Heart left ventricle (tissue), 16 donors: Measurements from ENCODE around the gene BRS3. TPM values are rescaled to one million over a fixed set of nuclear protein-coding genes. Genes with fewer than 3 reads are reported as not detected.

ENCODE experiments used
- ATAC-seq, 4 donors: fragments of 200-7000 bp; cut with Tn5 transposase; one replicate each; pipeline ENCODE4 v1.9.1; 2020 to 2022; ENCODE audit warnings: moderate library complexity in 4 of 4, mild to moderate bottlenecking in 3 of 4, moderate number of reproducible peaks in 1 of 4
- DNase-seq, 5 donors: peaks; one replicate each; pipeline ENCODE4 v3.0.0-alpha.2; 2020
- H3K27ac ChIP-seq, 12 donors: fragments of 200-600 bp; sonication (generic) in 4 of 12; one replicate each; pipeline versions ENCODE4 v1.5.0 to v1.8.0; 2016 to 2022; ENCODE audit warnings: mild to moderate bottlenecking in 2 of 12
- H3K27me3 ChIP-seq, 9 donors: fragments of 200-600 bp; sonication (generic) in 2 of 9; one replicate each; pipeline versions ENCODE4 v1.5.1 to v1.8.0; 2016 to 2022; ENCODE audit warnings: mild to moderate bottlenecking in 3 of 9
- H3K36me3 ChIP-seq, 9 donors: fragments of 200-600 bp; sonication (generic) in 2 of 9; one replicate each; pipeline versions ENCODE4 v1.5.0 to v1.8.0; 2018 to 2022; ENCODE audit warnings: mild to moderate bottlenecking in 2 of 9
- H3K4me1 ChIP-seq, 12 donors: fragments of 200-600 bp; sonication (generic) in 4 of 12; one replicate each; pipeline versions ENCODE4 v1.5.0 to v1.8.0; 2016 to 2022; ENCODE audit warnings: mild to moderate bottlenecking in 3 of 12
- H3K4me3 ChIP-seq, 12 donors: fragments of 200-600 bp; sonication (generic) in 4 of 12; one replicate each; pipeline versions ENCODE4 v1.5.0 to v1.8.0; 2017 to 2022; ENCODE audit warnings: mild to moderate bottlenecking in 9 of 12, moderate library complexity in 4 of 12
- H3K9me3 ChIP-seq, 12 donors: fragments of 200-600 bp; sonication (generic) in 4 of 12; one replicate each; pipeline versions ENCODE4 v1.5.0 to v1.8.0; 2016 to 2022; ENCODE audit warnings: mild to moderate bottlenecking in 1 of 12
- POLR2A ChIP-seq, 2 donors: fragments of 450-650 bp; IDR thresholded peaks; one replicate each; pipeline ENCODE4 v1.6.1; 2017; ENCODE audit warnings: antibody characterized with exemption in 2 of 2, mild to moderate bottlenecking in 2 of 2, moderate library complexity in 2 of 2
- WGBS, 4 donors: extraction: QIAGEN DNeasy Blood & Tissue Kit in 2 of 4; methylation state at CpG; one replicate each; pipeline versions ENCODE4 v1.1.5 to v1.1.7; 2013 to 2018; 5-methylcytosine and 5-hydroxymethylcytosine counted together
- intact Hi-C, 10 donors: fragments of 100-400 bp; cut with DNase I; formaldehyde crosslinking; loops; one replicate each; pipeline versions ENCODE4 v1.11.1 to v1.14.2; 2022
- polyA plus RNA-seq, 2 donors: library from polyadenylated mRNA; stranded (reverse); fragments of 200-250 nt; gene quantifications; one replicate each; pipeline ENCODE4 v1.2.3, GENCODE V29; 2013
- total RNA-seq, 9 donors: library from RNA; depleted of rRNA in 2 of 9; stranded (reverse); fragments of >200 nt in 2 of 9; fragmentation: NEBNext Ultra II Directional in 3 of 9; extraction: Animal tissue kit (Norgen Biotek cat#: 25700) in 3 of 9; gene quantifications; one replicate each; pipeline versions ENCODE4 v1.1.0 to v1.2.4, GENCODE V29; 2016 to 2023
- TF ChIP-seq, protein P1 (sequence below), 12 donors: fragments of 200-600 bp; sonication (generic) in 4 of 12; IDR thresholded peaks; one replicate each; pipeline versions ENCODE4 v1.5.0 to v1.8.0; 2018 to 2022; ENCODE audit warnings: antibody characterized with exemption in 12 of 12, mild to moderate bottlenecking in 5 of 12
- donor health status: ischemic (EF 13 %, LVEDD 7.1; RV severe dilation, severe dysfunction).
- donor health status: healthy with polysubstance abuse.
- donor health status: DM: no; HTN: yes; CAD: no.
- donor health status: DM: no; HTN: no; CAD: no.
- donor health status: ischemic (EF 25% LVEDD 6.9; RV normal size, moderate dysfunction).
- donor health status: ischemic (EF 25% LVEDD 5.7; RV mildly dilated, moderate dysfunction).
- donor health status: healthy.
- donor health status: DM: yes; HTN: yes; CAD: no.
- donor health status: ischemic (EF 35%, LVEDD 5.7; RV mildly dilated, moderate dysfunction).
- donor health status: nonischemic (EF 11% LVEDD 7.7; RV severe dilation, severe dysfunction).
- donor health status: DM: yes; HTN: yes; CAD: no.
- donor health status: PGD.
- donor health status: ischemic (EF 29% LVEDD 5.4; RV normal size, mild dysfunction).
- donor health status: nonischemic (EF 23%, LVEDD 6.1; RV moderate dilation, normal function).

The BRS3 gene
- total and polyA plus RNA-seq, 11 donors = not detected

GRCh38 chrX:136476501-136476900 lies 11.2 kb upstream of the BRS3 start:
- ATAC-seq (no peak), DNase-seq (no peak)
- TF ChIP-seq, protein P1, sequence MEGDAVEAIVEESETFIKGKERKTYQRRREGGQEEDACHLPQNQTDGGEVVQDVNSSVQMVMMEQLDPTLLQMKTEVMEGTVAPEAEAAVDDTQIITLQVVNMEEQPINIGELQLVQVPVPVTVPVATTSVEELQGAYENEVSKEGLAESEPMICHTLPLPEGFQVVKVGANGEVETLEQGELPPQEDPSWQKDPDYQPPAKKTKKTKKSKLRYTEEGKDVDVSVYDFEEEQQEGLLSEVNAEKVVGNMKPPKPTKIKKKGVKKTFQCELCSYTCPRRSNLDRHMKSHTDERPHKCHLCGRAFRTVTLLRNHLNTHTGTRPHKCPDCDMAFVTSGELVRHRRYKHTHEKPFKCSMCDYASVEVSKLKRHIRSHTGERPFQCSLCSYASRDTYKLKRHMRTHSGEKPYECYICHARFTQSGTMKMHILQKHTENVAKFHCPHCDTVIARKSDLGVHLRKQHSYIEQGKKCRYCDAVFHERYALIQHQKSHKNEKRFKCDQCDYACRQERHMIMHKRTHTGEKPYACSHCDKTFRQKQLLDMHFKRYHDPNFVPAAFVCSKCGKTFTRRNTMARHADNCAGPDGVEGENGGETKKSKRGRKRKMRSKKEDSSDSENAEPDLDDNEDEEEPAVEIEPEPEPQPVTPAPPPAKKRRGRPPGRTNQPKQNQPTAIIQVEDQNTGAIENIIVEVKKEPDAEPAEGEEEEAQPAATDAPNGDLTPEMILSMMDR (IDR thresholded peaks at IDR 0.05) = no peak
- no peak for TF ChIP-seq POLR2A (IDR thresholded peaks at IDR 0.05)
- peaks cover 0 to 5% (median 0%) of the 10 kb centered on the region in 12 donors for H3K4me1 ChIP-seq
- WGBS, 4 donors = 80 to 94% (median 87%) methylated on average over 2 of the region's 2 CpGs
- H3K27me3 ChIP-seq = peaks cover 0 to 5% (median 0%) of the 10 kb centered on the region in 9 donors
- no peak overlapping the region for H3K27ac ChIP-seq
- intact Hi-C loops = no loop called here
- no peak overlapping the region for H3K4me3 ChIP-seq
- H3K9me3 ChIP-seq = no peaks in the 10 kb centered on the region
- H3K36me3 ChIP-seq = no peaks in the 10 kb centered on the region

DNA sequence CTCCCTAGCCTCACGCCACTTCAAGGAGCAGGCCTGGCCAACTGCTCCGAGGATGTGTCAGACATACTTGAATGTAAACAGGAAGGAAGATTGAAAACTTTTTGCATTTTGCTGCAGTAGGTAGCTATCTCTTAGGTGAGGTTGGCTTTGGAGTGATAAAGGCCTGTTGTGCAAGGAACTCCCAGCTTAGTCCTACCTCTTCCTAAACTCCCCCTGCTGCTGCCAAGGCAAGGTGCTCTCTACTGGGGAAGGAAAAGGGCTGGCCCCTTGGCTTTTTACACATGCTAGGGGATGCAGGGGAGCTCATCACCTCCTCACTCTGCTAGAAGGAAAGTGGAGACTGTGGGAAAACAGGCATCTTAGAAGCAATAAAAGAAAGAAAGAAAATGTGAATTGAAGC lies 10.7 kb upstream of the BRS3 start:
- DNase-seq = no peak
- Histone ChIP-seq H3K4me1 (peaks cover 0 to 5% (median 0%) of the 10 kb centered on the region in 12 donors), H3K27ac (no peak overlapping the region), H3K27me3 (peaks cover 0 to 5% (median 0%) of the 10 kb centered on the region in 9 donors), H3K9me3 (no peaks in the 10 kb centered on the region), H3K36me3 (no peaks in the 10 kb centered on the region), H3K4me3 (no peak overlapping the region)
- 63 to 78% (median 66%) methylated on average over 2 of the region's 2 CpGs for WGBS, 4 donors
- intact Hi-C loops = no loop called here
- no peak for ATAC-seq
- TF ChIP-seq POLR2A (IDR thresholded peaks at IDR 0.05) = no peak
- TF ChIP-seq, protein P1 (IDR thresholded peaks at IDR 0.05) = no peak

GRCh38 chrX:136480383-136480782 lies 7.4 kb upstream of the BRS3 start:
- DNase-seq (peak in 1 of 5 donors; percentile 7), ATAC-seq (no peak)
- H3K9me3 ChIP-seq = no peaks in the 10 kb centered on the region
- H3K27ac ChIP-seq = no peak overlapping the region
- H3K36me3 ChIP-seq = no peaks in the 10 kb centered on the region
- no peak overlapping the region for H3K4me3 ChIP-seq
- intact Hi-C loops = loop anchor here in 1 of 10 donors (10.0 kb wide), 1 partner anchor 206 kb away; no protein-coding TSS in a partner anchor
- WGBS, 4 donors = 17 to 33% (median 24%) methylated on average over 4 of the region's 4 CpGs
- H3K4me1 ChIP-seq = peaks cover 0 to 5% (median 0%) of the 10 kb centered on the region in 12 donors
- no peak for TF ChIP-seq POLR2A (IDR thresholded peaks at IDR 0.05)
- TF ChIP-seq, protein P1 (IDR thresholded peaks at IDR 0.05) = no peak
- peaks cover 0 to 17% (median 0%) of the 10 kb centered on the region in 9 donors for H3K27me3 ChIP-seq

GRCh38 chrX:136488706-136489105 lies 959 bp downstream of the BRS3 start:
- WGBS, 4 donors = 45 to 56% (median 48%) methylated on average over 5 of the region's 5 CpGs
- Histone ChIP-seq H3K27ac (no peak overlapping the region), H3K4me3 (no peak overlapping the region), H3K27me3 (peaks cover 0 to 61% (median 0%) of the 10 kb centered on the region in 9 donors), H3K9me3 (no peaks in the 10 kb centered on the region), H3K4me1 (no peaks in the 10 kb centered on the region), H3K36me3 (no peaks in the 10 kb centered on the region)
- TF ChIP-seq, protein P1 (IDR thresholded peaks at IDR 0.05) = no peak
- intact Hi-C loops = loop anchor here in 1 of 10 donors (10.0 kb wide), 1 partner anchor 214 kb away; no protein-coding TSS in a partner anchor
- DNase-seq (no peak), ATAC-seq (no peak)
